BLaER1 treated with 17β-estradiol and CSF1 and Interleukin-3, amounts not matched to agents 10 nM and 100 nM (cell line): ENCODE data around the gene ERF.

Experiments
- H3K27ac ChIP-seq, 11 experiments: shearing (Covaris generic); formaldehyde crosslinking; 2 replicates each; pipeline ENCODE4 v1.8.1; 2022
- H3K27me3 ChIP-seq, 11 experiments: shearing (Covaris generic); formaldehyde crosslinking; 2 replicates each; pipeline ENCODE4 v1.8.1; 2022
- H3K36me3 ChIP-seq, 11 experiments: shearing (Covaris generic); formaldehyde crosslinking; 2 replicates each; pipeline ENCODE4 v1.8.1; 2022
- H3K4me1 ChIP-seq, 10 experiments: shearing (Covaris generic); formaldehyde crosslinking; 2 replicates each; pipeline ENCODE4 v1.8.1; 2022
- H3K4me2 ChIP-seq, 11 experiments: shearing (Covaris generic); formaldehyde crosslinking; 2 replicates each; pipeline ENCODE4 v1.8.1; 2022
- H3K4me3 ChIP-seq, 10 experiments: shearing (Covaris generic); formaldehyde crosslinking; 2 replicates each; pipeline ENCODE4 v1.8.1; 2022
- H3K9ac ChIP-seq, 11 experiments: shearing (Covaris generic); formaldehyde crosslinking; 2 replicates each; pipeline ENCODE4 v1.8.1; 2022
- H3K9me3 ChIP-seq, 11 experiments: shearing (Covaris generic); formaldehyde crosslinking; replicated peaks in 1 of 11; 2 replicates each; pipeline ENCODE4 v1.8.1; 2022
- H4K20me1 ChIP-seq, 11 experiments: shearing (Covaris generic); formaldehyde crosslinking; 2 replicates each; pipeline ENCODE4 v1.8.1; 2022
- Cebpa-rat ChIP-seq, 11 experiments: shearing (Covaris generic); IDR thresholded peaks; 2 replicates each; pipeline ENCODE4 v1.8.1; 2022

ERF gene

DNA sequence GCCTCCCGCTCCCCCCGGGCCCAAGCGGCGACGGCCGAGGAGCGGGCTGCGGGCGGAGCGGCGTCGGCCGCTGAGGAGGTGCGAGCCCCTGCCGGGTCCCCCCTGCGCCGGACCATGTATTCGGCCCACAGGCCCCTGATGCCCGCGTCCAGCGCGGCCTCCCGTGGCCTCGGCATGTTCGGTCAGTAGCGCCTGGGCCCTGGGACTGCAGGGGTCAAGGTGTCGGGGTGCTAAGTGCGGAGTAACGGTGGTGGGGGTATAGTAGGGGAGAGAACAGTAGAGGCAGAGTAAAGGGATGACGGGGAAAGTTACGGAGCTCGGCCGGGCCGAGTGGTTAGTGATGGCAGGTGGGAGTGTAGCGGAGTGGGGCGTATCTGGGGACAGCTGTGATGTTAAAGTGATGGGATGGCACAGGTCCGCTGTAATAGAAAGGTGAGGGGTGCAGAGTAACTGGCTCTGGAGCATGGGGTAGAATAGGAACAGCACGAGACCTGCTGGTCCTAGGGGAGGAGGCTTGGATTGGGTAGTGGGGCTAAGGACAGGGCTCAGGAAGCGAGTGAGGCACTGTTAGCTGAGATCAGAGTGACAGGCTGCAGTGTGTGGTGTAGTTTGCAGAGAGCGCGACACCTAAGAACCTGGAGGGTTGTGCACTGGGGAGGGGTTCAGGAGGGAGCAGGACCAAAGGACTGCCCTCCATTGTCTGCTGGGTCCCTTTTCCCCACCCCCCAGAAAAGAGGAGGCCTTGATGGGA lies 29.8 kb upstream of the ERF start:
- H3K27ac ChIP-seq = peak overlapping the region; percentile 53 to 95 (median 90); a peak in 21 of 22 replicates
- H3K4me3 ChIP-seq = peak overlapping the region; percentile 64 to 82 (median 74)
- no peaks in the 10 kb centered on the region for H3K27me3 ChIP-seq
- no peaks in the 10 kb centered on the region for H3K9me3 ChIP-seq
- H3K4me1 ChIP-seq = peaks cover 74 to 79% (median 78%) of the 10 kb centered on the region in 10 experiments
- no peak for TF ChIP-seq Cebpa-rat (IDR thresholded peaks at IDR 0.05)
- peak overlapping the region; percentile 94 to 100 (median 97) for H3K4me2 ChIP-seq
- H3K36me3 ChIP-seq = peaks cover 29 to 32% (median 31%) of the 10 kb centered on the region in 11 experiments
- peaks cover 40 to 76% (median 57%) of the 10 kb centered on the region in 11 experiments for H4K20me1 ChIP-seq
- peak overlapping the region; percentile 83 to 91 (median 88) for H3K9ac ChIP-seq

DNA sequence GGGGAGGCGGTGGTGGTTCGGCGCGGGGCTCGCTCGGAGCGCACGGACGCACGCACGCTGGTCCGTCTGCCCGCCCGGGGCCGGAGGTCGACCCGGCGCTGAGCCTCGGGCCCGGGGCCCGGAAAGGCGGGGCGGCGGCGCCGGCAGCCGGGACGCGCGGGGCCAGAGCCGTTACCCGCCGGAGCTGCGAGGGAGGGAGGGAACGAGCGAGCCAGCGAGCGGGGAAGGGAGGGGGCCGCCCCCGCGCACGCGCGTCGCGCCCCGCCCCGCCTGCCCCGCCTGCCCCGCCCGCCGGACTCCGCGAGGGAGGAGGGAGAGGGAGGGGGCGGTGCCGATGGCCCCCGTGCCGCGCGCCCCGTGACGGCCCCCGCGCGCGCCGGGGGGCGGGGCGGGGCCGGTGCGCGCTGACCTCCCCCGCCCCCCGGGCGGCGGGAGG lies 29.2 kb upstream of the ERF start:
- no peaks in the 10 kb centered on the region for H3K9me3 ChIP-seq
- peak overlapping the region; percentile 64 to 82 (median 74) for H3K4me3 ChIP-seq
- TF ChIP-seq Cebpa-rat (IDR thresholded peaks at IDR 0.05) = no peak
- H3K4me1 ChIP-seq = peaks cover 73 to 79% (median 77%) of the 10 kb centered on the region in 10 experiments
- H3K4me2 ChIP-seq = peak overlapping the region in 6 of 11 experiments; percentile 94 to 100 (median 98); a peak in 9 of 22 replicates
- H3K27ac ChIP-seq = peak overlapping the region; percentile 81 to 95 (median 90)
- peaks cover 22 to 25% (median 24%) of the 10 kb centered on the region in 11 experiments for H3K36me3 ChIP-seq
- H3K27me3 ChIP-seq = no peaks in the 10 kb centered on the region
- peak overlapping the region; percentile 84 to 93 (median 89) for H3K9ac ChIP-seq
- H4K20me1 ChIP-seq = peaks cover 35 to 72% (median 53%) of the 10 kb centered on the region in 11 experiments

DNA sequence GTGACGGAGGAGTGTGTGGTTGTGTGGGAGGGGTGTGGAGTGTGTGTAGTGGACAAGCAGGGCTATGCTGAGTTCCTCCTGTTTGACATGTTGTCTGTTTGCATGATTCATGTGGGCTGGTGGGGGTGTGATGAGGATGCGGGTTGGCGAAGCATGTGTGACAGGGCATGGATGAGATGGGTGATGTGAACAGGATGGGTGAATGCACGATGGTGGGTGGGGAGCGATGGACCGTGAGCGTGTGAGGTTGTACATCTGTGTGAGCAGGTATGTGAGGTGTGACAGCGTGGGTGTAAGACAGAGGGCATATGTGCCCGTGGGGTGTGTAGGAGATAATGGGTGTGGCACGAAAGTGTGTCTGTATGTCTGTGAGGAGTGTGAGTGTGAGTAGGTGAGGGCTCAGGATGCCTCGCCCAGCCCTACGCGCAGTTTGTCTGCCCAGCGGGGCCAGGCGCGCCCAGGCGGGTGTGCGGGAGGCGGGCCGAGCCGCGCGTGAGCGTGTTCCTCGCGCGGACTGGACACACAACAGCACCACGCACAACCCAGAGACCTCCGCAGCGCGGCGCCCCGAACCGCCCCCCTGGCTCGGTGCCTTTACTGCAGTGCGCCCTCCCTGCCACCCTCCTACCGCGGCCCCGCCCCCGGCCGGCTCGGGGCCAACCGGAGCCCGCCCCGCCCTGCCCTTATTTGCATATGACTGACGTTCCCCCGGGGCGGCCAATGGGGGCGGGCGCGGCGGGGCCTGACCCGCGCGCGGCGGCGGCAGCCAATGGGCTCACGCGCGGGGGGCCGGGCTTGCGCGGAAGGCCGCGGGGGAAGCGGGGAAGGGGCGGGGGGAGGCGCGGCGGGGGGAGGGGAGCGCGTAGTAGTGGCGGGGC lies 28.5 kb upstream of the ERF start:
- H3K4me2 ChIP-seq = peak overlapping the region; percentile 93 to 100 (median 98)
- H4K20me1 ChIP-seq = peaks cover 34 to 72% (median 53%) of the 10 kb centered on the region in 11 experiments; a peak in 21 of 22 replicates
- H3K27ac ChIP-seq = peak overlapping the region; percentile 83 to 95 (median 90)
- peaks cover 73 to 82% (median 77%) of the 10 kb centered on the region in 10 experiments for H3K4me1 ChIP-seq
- H3K27me3 ChIP-seq = no peaks in the 10 kb centered on the region
- H3K4me3 ChIP-seq = peak overlapping the region; percentile 64 to 82 (median 74)
- peaks cover 15 to 19% (median 18%) of the 10 kb centered on the region in 11 experiments for H3K36me3 ChIP-seq
- H3K9me3 ChIP-seq = no peaks in the 10 kb centered on the region
- peak overlapping the region; percentile 84 to 93 (median 89) for H3K9ac ChIP-seq
- TF ChIP-seq Cebpa-rat (IDR thresholded peaks at IDR 0.05) = no peak

DNA sequence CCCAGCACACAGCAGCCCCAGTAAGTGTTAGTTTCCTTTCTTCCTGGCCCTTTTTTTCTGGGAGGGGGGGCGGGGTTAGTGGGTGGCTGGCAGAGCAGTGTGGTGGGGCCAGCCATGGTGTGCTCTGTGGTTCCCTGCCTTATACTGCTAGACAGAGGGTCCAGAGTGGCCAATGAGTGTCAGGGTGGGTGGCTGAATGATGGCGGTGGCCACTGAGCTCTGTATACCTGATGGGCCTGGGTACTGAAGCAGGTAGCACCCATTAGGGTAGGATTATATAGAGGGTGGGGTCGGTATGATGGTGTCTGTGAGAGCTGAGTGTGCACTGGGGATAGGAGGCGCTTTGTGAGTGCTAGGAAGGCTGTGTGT lies 27.9 kb upstream of the ERF start:
- H3K4me1 ChIP-seq = peaks cover 73 to 82% (median 77%) of the 10 kb centered on the region in 10 experiments
- peak overlapping the region in 10 of 11 experiments; percentile 60 to 84 (median 80); a peak in 20 of 22 replicates for H3K9ac ChIP-seq
- peak overlapping the region; percentile 93 to 100 (median 97) for H3K4me2 ChIP-seq
- peaks cover 9 to 15% (median 12%) of the 10 kb centered on the region in 11 experiments for H3K36me3 ChIP-seq
- H4K20me1 ChIP-seq = peaks cover 34 to 72% (median 54%) of the 10 kb centered on the region in 11 experiments
- peak overlapping the region; percentile 55 to 72 (median 62); a peak in 19 of 20 replicates for H3K4me3 ChIP-seq
- H3K27me3 ChIP-seq = no peaks in the 10 kb centered on the region
- peak overlapping the region; percentile 60 to 85 (median 77); a peak in 20 of 22 replicates for H3K27ac ChIP-seq
- no peak for TF ChIP-seq Cebpa-rat (IDR thresholded peaks at IDR 0.05)
- no peaks in the 10 kb centered on the region for H3K9me3 ChIP-seq

DNA sequence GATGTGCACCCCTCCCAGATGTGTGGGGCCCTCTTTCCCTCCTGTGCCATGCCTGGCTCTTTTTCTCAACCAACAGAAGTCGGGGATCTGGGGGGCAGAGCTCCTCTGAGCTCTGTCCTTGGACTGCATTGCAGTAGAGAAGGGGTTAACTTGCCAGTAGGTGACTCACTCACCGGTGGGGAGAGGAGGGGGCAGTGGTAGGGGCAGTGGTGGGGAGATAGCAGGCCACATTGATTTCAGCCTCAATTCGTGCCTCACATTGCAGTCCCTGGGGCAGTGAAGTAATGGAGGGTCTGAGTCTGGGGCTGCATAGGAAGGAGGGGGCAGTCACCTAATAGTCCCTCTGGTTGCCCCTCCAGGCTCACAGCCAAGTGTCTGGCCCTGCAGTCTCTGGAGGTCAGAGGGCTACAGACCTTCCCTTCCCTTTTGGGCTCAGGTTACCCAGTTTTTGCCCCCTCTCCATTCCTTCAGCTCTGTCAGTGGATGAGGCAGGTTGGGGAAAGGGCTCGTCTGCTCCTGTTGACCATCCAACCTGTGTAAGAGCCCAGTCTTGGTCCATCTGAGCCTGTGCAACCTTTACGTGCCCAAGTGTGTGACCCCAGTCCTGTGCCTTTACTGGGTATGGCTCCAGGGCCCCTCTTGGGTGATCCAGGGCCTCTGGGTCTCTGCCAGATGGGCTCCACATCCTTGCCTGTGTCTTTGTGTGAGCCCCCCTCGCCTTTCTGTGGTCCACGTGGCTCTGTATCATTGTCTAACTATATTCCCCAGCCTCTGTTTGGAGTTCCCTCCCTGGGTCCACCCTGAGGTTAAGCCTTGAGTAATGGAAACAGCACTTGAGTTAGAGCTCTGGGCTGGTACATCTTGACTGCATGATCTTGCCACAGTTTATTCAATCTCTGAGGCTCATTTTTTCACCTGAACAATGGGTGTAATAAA lies 27.2 kb upstream of the ERF start:
- Histone ChIP-seq H3K9me3 (no peaks in the 10 kb centered on the region), H3K9ac (peak overlapping the region; percentile 59 to 84 (median 80); a peak in 21 of 22 replicates), H4K20me1 (peaks cover 33 to 72% (median 51%) of the 10 kb centered on the region in 11 experiments), H3K27ac (peak overlapping the region; percentile 48 to 85 (median 74); a peak in 21 of 22 replicates), H3K4me2 (peak overlapping the region; percentile 93 to 100 (median 97)), H3K4me1 (peaks cover 73 to 82% (median 77%) of the 10 kb centered on the region in 10 experiments), H3K27me3 (no peaks in the 10 kb centered on the region), H3K36me3 (peaks cover 2 to 15% (median 5%) of the 10 kb centered on the region in 11 experiments; a peak in 21 of 22 replicates), H3K4me3 (peak overlapping the region; percentile 21 to 84 (median 59); a peak in 17 of 20 replicates)
- no peak for TF ChIP-seq Cebpa-rat (IDR thresholded peaks at IDR 0.05)

DNA sequence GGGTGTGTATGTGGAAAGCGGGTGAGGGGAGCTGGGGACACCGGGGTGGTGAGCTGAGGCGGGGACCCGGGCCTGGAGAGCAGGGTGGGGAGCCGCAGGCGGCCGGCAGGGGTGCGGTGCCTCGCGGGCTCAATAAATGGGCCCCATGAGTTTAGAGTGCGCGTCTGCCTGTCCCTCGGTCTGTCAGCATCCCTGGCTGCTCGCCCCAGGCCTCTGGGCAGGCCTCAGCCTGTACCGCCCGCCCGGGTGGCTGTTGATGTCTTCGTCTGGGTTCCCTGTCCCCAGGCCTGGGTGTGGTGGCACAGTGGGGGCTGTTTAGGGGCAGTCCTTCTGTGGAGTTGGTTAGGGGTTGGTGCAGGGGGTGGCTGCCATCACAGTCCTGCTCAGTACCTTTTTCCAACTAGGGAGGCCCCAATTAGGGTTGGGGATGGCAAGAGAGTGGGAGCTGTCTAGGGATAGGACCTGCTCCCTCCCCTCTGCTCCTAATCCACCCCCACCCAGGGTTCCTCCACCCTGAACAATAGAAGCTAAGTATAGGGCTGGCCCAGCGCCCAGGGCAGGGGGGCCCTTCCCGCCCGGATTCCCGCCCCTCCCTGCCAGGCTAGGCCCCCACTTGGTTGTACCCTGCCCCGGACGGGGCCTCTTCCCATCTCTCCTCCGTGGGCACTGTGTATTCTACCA lies 26.4 kb upstream of the ERF start:
- Histone ChIP-seq H3K27me3 (no peaks in the 10 kb centered on the region), H3K4me3 (peak overlapping the region; percentile 41 to 84 (median 59); a peak in 19 of 20 replicates), H3K4me2 (peak overlapping the region; percentile 93 to 100 (median 97)), H3K36me3 (peaks cover 0 to 18% (median 5%) of the 10 kb centered on the region in 11 experiments; a peak in 9 of 22 replicates), H3K4me1 (peaks cover 74 to 83% (median 77%) of the 10 kb centered on the region in 10 experiments), H3K27ac (peak overlapping the region; percentile 48 to 85 (median 74); a peak in 21 of 22 replicates), H3K9ac (peak overlapping the region; percentile 59 to 84 (median 80); a peak in 21 of 22 replicates), H3K9me3 (no peaks in the 10 kb centered on the region), H4K20me1 (peaks cover 36 to 71% (median 50%) of the 10 kb centered on the region in 11 experiments)
- TF ChIP-seq Cebpa-rat (IDR thresholded peaks at IDR 0.05) = no peak

DNA sequence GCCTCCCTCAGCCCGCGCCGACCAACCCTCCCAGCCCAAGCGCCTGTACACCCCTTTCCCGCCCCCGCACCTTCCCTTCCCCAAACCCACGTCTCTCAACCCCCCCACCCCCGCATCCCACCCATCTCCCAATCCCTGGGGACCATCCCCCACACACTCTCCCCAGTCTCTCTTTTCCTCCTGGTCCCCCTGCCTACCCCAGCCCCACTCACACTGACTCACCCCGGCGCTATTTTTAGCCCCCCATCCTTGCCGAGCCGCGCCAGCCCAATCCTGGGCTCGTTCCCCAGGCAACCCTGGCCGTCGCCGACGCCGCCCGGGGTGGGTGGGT lies 25.9 kb upstream of the ERF start:
- peaks cover 74 to 83% (median 77%) of the 10 kb centered on the region in 10 experiments for H3K4me1 ChIP-seq
- H3K4me3 ChIP-seq = peak overlapping the region; percentile 67 to 84 (median 72)
- no peak for TF ChIP-seq Cebpa-rat (IDR thresholded peaks at IDR 0.05)
- H4K20me1 ChIP-seq = peaks cover 31 to 71% (median 50%) of the 10 kb centered on the region in 11 experiments
- H3K9ac ChIP-seq = peak overlapping the region; percentile 76 to 86 (median 80)
- H3K27me3 ChIP-seq = no peaks in the 10 kb centered on the region
- no peaks in the 10 kb centered on the region for H3K9me3 ChIP-seq
- H3K4me2 ChIP-seq = peak overlapping the region; percentile 90 to 100 (median 97)
- H3K27ac ChIP-seq = peak overlapping the region; percentile 40 to 85 (median 75); a peak in 21 of 22 replicates
- H3K36me3 ChIP-seq = peaks cover 0 to 23% (median 6%) of the 10 kb centered on the region in 11 experiments; a peak in 12 of 22 replicates
